Activated naive CD4-positive, alpha-beta T cell treated with anti-CD3 and anti-CD28 coated beads, Interleukin-2, amount 50 U/mL, for 24 hours (primary cell): ENCODE data around the gene UBE2J2.
A peak's percentile ranks its signal among the peaks of the same experiment; 100 is the strongest.

Source experiments
- H3K27ac Mint-ChIP-seq: one replicate; pipeline ENCODE4 v1.8.0; 2021; ENCODE audit warnings: mild to moderate bottlenecking, mixed read lengths
- H3K27me3 Mint-ChIP-seq: one replicate; pipeline ENCODE4 v1.8.0; 2021; ENCODE audit warnings: mixed read lengths
- H3K36me3 Mint-ChIP-seq: one replicate; pipeline ENCODE4 v1.8.0; 2021; ENCODE audit warnings: mixed read lengths
- H3K4me1 Mint-ChIP-seq: one replicate; pipeline ENCODE4 v1.8.0; 2021; ENCODE audit warnings: mixed read lengths
- H3K4me3 Mint-ChIP-seq: one replicate; pipeline ENCODE4 v1.8.0; 2021; ENCODE audit warnings: mild to moderate bottlenecking, mixed read lengths
- H3K9me3 Mint-ChIP-seq: one replicate; pipeline ENCODE4 v1.8.0; 2021; ENCODE audit warnings: mixed read lengths

UBE2J2 gene

DNA sequence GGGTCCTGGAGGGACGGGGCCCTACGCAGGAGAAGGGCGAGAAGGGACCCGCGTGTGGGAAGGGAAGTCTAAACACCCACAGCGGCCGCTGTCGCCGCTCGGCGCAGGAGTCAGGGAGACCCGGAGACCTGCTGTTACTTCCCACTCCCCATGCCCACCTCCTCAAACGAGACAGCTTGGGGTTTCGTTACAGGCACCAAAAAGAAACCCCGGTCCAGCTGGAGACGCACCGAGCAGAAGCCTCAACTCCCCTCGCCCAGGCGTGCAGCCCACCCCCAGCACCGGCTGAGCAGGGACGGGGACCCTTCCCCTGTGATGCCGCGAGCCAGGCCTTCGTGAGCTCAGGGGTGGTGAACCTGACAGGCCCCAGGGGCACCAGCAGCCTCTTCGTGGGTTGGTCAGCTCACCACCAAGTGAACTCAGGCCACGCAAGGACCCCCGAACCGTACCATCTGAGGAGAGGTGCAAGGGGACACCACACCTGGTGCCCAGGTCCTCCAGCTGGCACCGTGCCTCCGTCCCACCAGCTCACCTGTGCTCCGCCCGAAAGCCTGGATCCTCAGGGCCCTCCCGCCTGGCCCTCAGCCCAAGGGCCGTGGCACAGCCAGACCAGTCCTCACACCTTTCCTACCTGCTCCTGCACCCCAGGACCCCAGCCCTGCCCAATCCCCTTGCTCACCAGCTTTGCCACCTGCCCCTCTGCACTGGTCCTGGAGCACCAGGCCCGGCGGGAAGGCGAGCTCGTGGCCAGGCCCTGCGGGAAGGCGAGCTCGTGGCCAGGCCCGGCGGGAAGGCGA lies 46.9 kb downstream of the UBE2J2 start:
- Mint-ChIP-seq H3K27ac (no peak overlapping the region), H3K4me3 (no peak overlapping the region), H3K27me3 (no peaks in the 10 kb centered on the region), H3K4me1 (peaks cover 32% of the 10 kb centered on the region), H3K36me3 (peaks cover 19% of the 10 kb centered on the region), H3K9me3 (no peaks in the 10 kb centered on the region)

DNA sequence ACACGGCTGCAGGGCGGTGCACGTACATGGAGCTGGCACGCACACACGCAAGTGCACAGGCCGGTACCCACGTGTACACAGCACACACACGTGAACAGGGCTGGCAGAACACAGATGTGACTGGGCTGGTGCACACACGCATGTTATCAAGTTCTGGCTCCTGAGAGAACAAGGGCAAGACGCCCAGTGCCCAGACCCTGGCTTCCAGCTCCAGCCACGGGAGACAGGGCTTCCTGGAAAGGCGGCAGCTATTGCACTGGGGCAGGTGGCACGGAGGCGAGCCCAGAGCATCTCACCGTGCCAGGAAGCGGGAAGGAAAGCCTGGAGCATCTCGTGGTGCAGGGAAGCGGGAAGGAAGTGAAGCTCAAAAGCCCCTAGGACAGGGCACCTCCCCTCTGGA lies 47.7 kb downstream of the UBE2J2 start:
- H3K4me3 Mint-ChIP-seq, result peak overlapping the region; percentile 23
- peaks cover 34% of the 10 kb centered on the region for H3K4me1 Mint-ChIP-seq
- no peak overlapping the region for H3K27ac Mint-ChIP-seq
- no peaks in the 10 kb centered on the region for H3K27me3 Mint-ChIP-seq
- H3K9me3 Mint-ChIP-seq, result no peaks in the 10 kb centered on the region
- peaks cover 19% of the 10 kb centered on the region for H3K36me3 Mint-ChIP-seq

DNA sequence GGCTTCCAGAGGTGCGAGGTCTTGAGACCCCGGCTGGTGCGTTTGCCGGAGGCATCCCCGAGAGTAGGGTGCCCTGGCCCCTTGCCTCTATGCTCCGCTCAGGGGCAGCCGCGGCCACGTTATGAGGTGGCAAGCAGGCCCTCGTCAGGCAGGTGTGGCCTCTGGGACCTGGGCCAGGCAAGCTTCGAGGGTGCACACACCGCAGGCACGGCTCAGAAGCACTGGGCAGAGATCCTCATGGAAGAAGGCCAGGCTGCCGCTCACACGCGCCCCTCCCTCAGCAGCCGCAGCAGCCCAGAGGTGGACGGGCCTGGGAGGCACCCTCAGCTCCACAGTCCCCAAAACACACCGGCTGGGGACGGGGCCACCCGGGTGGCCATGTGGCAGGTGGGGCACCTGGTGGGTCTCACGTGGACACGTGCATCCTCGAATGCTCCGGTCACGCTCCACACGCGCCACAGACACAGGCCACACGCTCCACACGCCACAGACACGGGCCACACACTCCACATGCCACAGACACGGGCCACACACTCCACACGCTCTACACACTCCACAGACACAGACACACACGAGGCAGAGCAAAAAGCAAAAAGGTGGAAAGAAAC lies 48.3 kb downstream of the UBE2J2 start:
- H3K9me3 Mint-ChIP-seq, result no peaks in the 10 kb centered on the region
- H3K4me1 Mint-ChIP-seq, result peaks cover 30% of the 10 kb centered on the region
- no peak overlapping the region for H3K4me3 Mint-ChIP-seq
- no peaks in the 10 kb centered on the region for H3K27me3 Mint-ChIP-seq
- H3K27ac Mint-ChIP-seq, result no peak overlapping the region
- peaks cover 18% of the 10 kb centered on the region for H3K36me3 Mint-ChIP-seq

DNA sequence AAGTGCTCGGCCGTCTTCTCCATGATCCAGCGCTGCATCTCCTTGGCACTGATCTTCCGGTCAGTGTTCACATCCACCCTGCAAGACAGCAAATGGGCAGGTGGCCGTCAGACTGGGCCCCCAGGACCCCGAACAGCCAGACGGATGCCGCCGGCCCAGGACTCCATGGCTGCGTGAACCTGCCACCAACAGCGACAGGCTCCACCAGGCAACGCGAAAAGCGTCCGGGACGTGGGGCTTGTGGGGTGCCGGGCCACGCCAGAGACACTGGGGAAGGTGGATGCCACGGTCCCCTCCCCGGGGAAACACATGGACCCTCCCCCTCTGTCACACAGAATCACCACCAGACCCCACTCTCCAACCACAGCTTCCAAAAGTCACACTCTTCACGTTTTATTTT lies 49.8 kb downstream of the UBE2J2 start:
- Mint-ChIP-seq H3K4me1 (peaks cover 19% of the 10 kb centered on the region), H3K27me3 (no peaks in the 10 kb centered on the region), H3K4me3 (no peak overlapping the region), H3K36me3 (peaks cover 12% of the 10 kb centered on the region), H3K9me3 (no peaks in the 10 kb centered on the region), H3K27ac (no peak overlapping the region)

DNA sequence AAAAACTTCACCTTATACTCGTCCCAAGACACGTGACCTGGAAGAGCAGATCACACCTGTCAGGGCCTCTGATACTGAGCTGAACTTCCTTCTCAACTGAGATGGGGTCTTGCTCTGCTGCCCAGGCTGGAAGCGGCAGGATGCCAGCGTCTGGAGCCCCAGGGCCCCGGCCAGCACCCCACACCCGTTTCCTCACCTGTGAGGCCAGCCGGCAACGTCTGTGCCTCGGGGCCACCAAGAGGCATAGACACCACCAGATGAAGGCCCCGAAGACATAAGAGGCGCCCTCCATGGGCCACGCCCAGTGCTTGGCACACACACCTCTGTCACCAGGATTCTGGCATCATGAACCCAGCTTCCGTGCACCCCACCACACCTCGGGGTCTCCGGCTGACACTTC lies 50.3 kb downstream of the UBE2J2 start:
- H3K36me3 Mint-ChIP-seq, result peaks cover 13% of the 10 kb centered on the region
- peaks cover 19% of the 10 kb centered on the region for H3K4me1 Mint-ChIP-seq
- no peaks in the 10 kb centered on the region for H3K9me3 Mint-ChIP-seq
- H3K4me3 Mint-ChIP-seq, result no peak overlapping the region
- no peaks in the 10 kb centered on the region for H3K27me3 Mint-ChIP-seq
- no peak overlapping the region for H3K27ac Mint-ChIP-seq

DNA sequence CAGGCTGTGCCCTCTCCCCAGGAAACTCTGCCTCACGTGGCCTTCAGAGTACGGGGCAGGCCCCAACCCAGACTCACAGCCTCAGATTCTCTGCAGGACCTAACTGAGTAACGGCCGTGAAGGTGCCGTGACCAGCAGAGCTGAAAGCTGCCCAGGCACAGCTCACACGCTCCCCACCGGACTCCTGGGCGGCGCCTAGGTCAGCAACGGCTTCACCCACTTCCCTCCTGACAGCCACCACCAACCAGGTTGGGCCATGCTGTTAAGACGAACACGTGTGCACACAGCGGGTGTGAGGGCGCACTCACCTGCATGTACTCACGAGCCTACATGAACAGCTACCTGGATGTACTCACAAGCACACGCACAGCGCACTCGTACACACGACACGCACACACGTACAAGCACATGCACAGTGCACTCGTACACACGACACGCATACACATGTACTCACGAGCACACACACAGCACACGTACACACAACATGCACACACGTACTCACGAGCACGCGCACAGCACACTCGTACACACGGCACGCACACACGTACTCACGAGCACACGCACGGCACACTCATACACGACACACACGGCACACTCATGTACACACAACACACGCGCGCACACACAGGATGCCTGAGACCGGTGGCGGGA lies 51.0 kb downstream of the UBE2J2 start:
- Mint-ChIP-seq H3K36me3 (peaks cover 14% of the 10 kb centered on the region), H3K27me3 (no peaks in the 10 kb centered on the region), H3K9me3 (no peaks in the 10 kb centered on the region), H3K4me1 (peaks cover 19% of the 10 kb centered on the region), H3K4me3 (no peak overlapping the region), H3K27ac (peak overlapping the region; percentile 41)

DNA sequence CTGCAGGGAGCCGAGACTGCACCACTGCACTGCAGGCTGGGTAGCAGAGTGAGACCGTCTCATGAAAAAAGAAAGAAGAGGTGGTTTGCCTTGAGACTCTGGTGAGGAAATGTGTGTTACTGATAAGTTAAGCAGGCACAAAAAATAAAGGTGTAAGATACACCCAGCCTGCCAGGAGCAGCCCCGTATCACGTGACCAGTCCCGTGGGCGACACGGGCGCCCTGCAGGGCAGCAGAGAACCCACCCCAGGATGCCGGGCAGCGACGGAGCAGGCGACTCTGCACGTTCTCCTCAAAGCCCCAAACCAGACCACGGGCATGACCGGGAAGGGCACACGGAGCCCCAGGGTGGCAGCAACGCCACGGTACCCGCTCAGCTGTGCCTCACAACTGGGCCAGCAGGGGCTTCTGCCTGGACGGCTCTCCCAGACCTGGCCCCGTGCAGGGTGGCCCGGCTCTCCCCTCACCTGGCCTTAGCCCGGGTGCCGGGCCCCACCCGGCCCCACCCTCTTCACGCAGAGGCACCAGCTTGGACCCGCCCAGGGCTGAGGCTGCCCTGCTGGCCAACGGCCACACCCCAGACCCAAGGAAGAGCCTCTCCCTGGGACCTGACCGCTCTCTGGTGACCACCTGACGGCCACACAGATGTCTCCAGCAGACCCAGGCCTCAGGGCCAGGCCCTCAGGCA lies 51.6 kb downstream of the UBE2J2 start:
- H3K4me1 Mint-ChIP-seq, result peaks cover 19% of the 10 kb centered on the region
- H3K4me3 Mint-ChIP-seq, result no peak overlapping the region
- H3K27ac Mint-ChIP-seq, result no peak overlapping the region
- peaks cover 16% of the 10 kb centered on the region for H3K36me3 Mint-ChIP-seq
- no peaks in the 10 kb centered on the region for H3K9me3 Mint-ChIP-seq
- H3K27me3 Mint-ChIP-seq, result no peaks in the 10 kb centered on the region

DNA sequence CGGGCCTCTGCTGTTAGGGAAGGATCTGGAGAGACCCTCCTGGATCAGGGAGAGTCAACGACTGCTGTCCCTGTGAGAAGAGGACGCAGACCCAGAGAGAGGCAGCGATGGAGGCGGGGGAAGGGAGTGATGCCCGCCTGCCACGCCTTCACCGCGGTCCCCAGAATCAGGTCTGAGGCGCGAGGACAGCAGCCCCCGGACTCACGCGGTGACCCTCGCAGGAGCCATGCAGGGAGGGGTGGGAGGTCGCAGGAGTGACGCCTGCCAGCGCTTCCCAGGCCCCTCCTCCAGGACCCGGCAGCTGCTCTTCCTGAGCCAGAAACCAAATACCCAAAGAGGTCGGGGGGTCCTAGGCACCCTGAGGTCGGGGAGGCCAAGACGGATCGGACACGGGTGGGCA lies 53.5 kb downstream of the UBE2J2 start:
- no peaks in the 10 kb centered on the region for H3K9me3 Mint-ChIP-seq
- no peaks in the 10 kb centered on the region for H3K27me3 Mint-ChIP-seq
- peaks cover 13% of the 10 kb centered on the region for H3K36me3 Mint-ChIP-seq
- no peak overlapping the region for H3K4me3 Mint-ChIP-seq
- H3K27ac Mint-ChIP-seq, result no peak overlapping the region
- H3K4me1 Mint-ChIP-seq, result peaks cover 21% of the 10 kb centered on the region

DNA sequence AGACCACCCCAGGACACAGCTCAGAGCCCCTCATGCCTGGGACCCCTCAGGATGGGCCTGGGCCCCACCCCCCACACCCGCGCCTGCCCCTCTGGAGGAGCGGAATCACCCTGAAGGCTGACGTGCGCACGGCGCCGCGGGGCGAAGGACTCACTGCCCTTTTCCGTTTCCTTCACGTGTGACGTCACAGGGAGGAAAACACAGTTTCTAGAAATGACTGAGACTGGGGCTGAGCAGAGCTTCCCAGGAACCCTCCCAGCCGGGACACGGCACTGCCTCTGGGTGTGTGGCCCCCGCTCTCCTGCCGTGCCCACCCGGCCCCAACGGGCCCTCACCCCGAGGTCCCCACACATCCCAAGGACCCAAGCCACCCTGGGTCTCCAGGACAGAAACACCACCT lies 54.3 kb downstream of the UBE2J2 start:
- H3K36me3 Mint-ChIP-seq, result peaks cover 12% of the 10 kb centered on the region

DNA sequence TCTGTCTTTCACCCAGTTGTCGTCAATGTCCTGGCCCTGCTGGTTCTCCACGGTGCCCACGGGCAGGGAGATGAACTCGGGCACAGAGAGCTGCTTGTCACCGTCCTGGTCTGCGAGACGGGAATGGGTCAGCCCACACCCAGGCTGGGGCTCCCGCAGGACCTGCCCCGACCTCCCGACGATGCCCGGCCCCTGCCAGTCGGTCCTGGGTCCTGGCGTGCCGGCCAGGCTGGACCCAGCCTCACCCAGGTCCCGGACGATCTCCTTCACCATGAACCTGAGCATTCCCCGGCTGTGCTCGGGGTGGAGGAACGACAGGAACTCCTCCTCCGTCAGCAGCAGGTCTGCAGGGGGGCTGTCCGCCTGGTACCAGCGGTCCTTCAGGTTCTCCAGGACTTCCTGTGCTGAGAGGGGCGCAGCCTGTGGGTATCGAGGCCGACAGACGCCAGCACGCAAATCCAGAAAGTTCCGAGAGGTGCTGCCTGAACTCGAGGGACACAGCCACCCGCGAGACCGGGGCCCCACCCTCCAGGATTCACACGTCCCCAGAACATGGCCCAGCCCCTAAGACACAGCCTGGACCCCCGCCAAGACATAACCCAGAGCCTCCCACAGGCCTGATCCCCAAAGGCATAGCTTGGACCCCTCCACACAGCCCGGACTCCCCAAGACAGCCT lies 55.0 kb downstream of the UBE2J2 start:
- H3K36me3 Mint-ChIP-seq, result peaks cover 12% of the 10 kb centered on the region
- H3K27me3 Mint-ChIP-seq, result no peaks in the 10 kb centered on the region
- no peaks in the 10 kb centered on the region for H3K9me3 Mint-ChIP-seq
- peaks cover 30% of the 10 kb centered on the region for H3K4me1 Mint-ChIP-seq
- no peak overlapping the region for H3K4me3 Mint-ChIP-seq
- no peak overlapping the region for H3K27ac Mint-ChIP-seq

More for the DNA sequence above, 54.3 kb downstream of the UBE2J2 start:
- Mint-ChIP-seq H3K27ac (no peak overlapping the region), H3K9me3 (no peaks in the 10 kb centered on the region), H3K4me3 (no peak overlapping the region), H3K27me3 (no peaks in the 10 kb centered on the region), H3K4me1 (peaks cover 28% of the 10 kb centered on the region)

DNA sequence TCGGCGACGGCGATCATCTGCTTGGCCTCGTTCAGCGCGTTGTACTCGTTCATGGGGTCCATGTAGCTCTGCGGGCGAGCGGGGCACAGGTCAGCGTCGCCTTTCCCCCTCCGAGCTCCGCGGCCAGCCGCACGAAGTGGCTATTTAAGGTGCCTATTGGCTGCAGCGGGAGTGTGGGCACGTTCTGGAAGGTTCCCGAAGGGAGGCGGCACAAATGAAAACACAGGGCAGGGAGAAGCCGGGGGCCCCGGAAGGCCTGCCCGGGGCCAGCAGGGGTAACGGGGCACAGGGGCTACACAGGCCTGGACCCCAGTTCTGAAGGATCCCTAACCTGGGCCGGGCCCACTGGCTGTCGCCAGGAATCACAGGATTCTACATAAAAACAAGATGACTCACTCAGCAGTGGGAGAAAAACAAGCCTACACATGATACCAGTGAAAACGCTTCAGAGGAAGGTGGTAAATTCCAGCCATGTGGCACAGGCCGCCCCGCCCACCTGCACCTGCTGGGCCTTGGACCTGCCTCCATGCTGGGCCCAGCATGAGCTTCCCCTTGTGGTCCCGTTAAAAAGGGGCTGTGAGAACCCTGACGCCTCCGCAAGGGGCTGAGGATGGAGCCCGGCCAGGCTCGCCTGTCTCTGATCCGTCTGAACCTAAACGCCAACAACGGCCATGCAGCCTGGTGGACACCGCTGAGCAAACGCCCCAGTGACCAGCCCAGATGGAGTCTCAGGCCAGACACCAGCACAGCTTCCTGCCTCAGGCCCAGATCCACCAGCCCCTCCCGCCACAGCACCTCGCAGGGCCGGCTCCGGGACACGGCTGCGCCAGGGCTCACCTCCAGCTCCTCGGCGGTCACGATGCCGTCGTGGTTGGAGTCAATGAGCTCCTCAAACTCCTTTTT lies 55.8 kb downstream of the UBE2J2 start:
- H3K9me3 Mint-ChIP-seq, result no peaks in the 10 kb centered on the region
- H3K27ac Mint-ChIP-seq, result no peak overlapping the region
- peaks cover 26% of the 10 kb centered on the region for H3K4me1 Mint-ChIP-seq
- H3K27me3 Mint-ChIP-seq, result no peaks in the 10 kb centered on the region
- no peak overlapping the region for H3K4me3 Mint-ChIP-seq
- H3K36me3 Mint-ChIP-seq, result peaks cover 8% of the 10 kb centered on the region

DNA sequence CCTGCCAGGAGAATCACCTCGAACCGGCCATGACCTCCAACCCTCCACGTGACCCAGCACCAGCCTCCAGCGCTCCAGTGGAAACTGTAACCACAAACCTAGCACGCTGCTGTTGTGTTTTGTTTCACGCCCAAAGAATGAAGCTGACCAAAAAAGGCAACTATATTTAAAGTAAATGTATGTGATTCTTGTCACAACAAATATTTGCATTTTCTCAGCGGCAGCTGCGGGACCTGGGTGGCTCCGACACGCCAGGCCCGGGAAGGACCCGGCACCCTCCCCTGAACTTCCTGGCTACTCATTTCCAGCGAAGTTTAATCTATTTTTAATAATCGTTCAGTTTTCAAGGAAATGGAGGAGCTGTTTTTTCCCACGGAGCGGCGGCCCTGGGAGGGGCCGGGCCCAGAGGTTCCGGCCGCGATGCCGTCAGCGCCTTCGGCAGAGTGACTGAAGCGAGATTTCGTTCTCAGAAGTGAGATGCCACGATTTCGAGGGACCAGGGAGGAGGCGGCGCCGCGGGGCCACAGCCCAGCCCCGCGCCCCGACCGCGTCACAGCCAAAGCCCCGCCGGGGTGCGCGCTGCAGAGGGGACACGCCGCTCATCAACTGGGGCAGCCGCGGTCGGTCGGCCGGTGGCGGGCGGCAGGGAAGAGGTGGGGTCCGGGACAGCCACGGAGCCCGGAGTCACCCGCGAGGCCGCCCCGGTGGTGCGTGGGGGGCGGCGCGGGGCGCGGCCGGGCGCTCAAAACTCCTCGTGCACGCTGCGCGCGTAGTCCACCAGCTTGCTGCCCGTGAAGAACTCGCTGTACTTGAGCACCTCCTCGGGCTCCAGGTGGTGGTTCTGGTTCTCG lies 56.7 kb downstream of the UBE2J2 start:
- H3K27ac Mint-ChIP-seq, result peak overlapping the region; percentile 77
- no peak overlapping the region for H3K4me3 Mint-ChIP-seq
- no peaks in the 10 kb centered on the region for H3K27me3 Mint-ChIP-seq
- H3K36me3 Mint-ChIP-seq, result peaks cover 7% of the 10 kb centered on the region
- H3K4me1 Mint-ChIP-seq, result peaks cover 23% of the 10 kb centered on the region
- H3K9me3 Mint-ChIP-seq, result no peaks in the 10 kb centered on the region

DNA sequence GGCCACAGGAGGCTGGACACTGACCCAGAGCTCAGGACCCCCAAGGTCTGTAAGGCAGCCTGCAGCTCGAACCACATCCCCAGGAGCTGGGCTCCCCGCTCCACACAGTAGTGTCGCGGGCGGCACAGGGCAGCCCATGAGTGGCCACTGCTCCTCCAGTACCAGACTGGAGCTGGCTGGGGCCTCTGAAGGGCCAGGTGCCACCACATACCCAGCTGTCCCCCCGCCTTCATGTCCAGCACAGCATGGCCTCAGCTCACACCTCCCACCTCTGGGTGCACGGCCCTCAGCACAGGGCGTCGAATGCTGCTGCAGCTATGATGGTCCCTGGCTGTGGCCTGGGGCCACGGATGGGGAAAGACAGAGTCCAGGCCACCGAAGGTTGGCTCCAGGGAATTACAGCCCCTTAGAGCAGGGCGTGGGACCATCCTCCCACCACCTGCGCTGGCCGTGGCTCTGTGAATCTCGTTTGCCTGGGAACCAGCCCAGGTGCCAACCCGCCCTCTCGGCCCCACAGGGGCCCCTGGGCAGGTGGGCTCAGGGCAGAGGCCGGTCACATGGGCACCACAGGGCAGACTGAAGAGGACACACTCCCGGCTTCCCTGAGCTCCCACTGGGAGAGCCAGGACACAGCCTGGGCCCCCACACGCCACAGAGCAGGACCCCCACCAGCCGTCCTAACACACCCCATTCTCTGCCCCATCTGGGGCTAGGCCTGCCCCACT lies 57.6 kb downstream of the UBE2J2 start:
- peaks cover 9% of the 10 kb centered on the region for H3K36me3 Mint-ChIP-seq

More for the DNA sequence above, 57.6 kb downstream of the UBE2J2 start:
- H3K9me3 Mint-ChIP-seq, result no peaks in the 10 kb centered on the region
- H3K4me1 Mint-ChIP-seq, result peaks cover 21% of the 10 kb centered on the region
- H3K4me3 Mint-ChIP-seq, result no peak overlapping the region
- no peak overlapping the region for H3K27ac Mint-ChIP-seq
- no peaks in the 10 kb centered on the region for H3K27me3 Mint-ChIP-seq
